K562 (cell line): ENCODE results near the gene DNAI7. TPM values are rescaled to one million over a fixed set of nuclear protein-coding genes. Genes with fewer than 3 reads are reported as not detected.

Experiments used
- ATAC-seq: fragments of 200-7000 bp; cut with Tn5 transposase; 3 replicates; pipeline ENCODE4 v1.9.1; 2020; ENCODE audit warnings: moderate library complexity
- BruUV-seq: library from RNA; stranded (reverse); fragments of 400-500 nt; replicated peaks from 2 replicates; lab custom pipeline; 2021; lab: Mats Ljungman, UMichigan
- CTCF ChIA-PET: fragments of 300-600 bp; formaldehyde crosslinking; extraction: SDS; loops from one replicate; lab custom pipeline; 2021; ENCODE audit warnings: low intra/inter-chr PET ratio; lab: Yijun Ruan, JAX
- POLR2A ChIA-PET: fragments of 300-600, 350-650 bp; sonication (Branson Sonifier 250); formaldehyde crosslinking; extraction: SDS; loops from one replicate; lab custom pipeline; 2021; ENCODE audit warnings: antibody characterized with exemption, inconsistent platforms; lab: Yijun Ruan, JAX
- DNase-seq, 4 experiments: peaks; one replicate each; pipeline versions ENCODE4 v3.0.0 to v3.0.0-alpha.2; 2011 to 2018; ENCODE audit warnings: low spot score in 3 of 4, mixed read lengths in 3 of 4; ENCODE audit errors: extremely low read depth in 1 of 4
- FAIRE-seq: peaks from 2 replicates; lab custom pipeline; 2011; peaks lifted over from hg19 to GRCh38; lab: Jason Lieb, UNC
- H2AFZ ChIP-seq: 2 replicates; pipeline ENCODE4 v1.6.0; 2011; ENCODE audit warnings: low read depth, low read length, control low read depth, inconsistent platforms
- H3K27ac ChIP-seq: fragments of 200-600 bp; 3 replicates; pipeline ENCODE4 v1.8.0; 2011; ENCODE audit warnings: low read depth, mild to moderate bottlenecking, control low read depth, inconsistent platforms, low read length, moderate library complexity, mixed read lengths; ENCODE audit errors: extremely low read depth
- H3K27me3 ChIP-seq, 2 experiments: fragments of 300-600 bp in 1 of 2; 2 replicates in 1 of 2; 3 replicates in 1 of 2; pipeline versions ENCODE4 v1.6.0 to v1.8.0; 2011; ENCODE audit warnings: inconsistent platforms in 2 of 2, low read length in 2 of 2, mild to moderate bottlenecking in 1 of 2, mixed read lengths in 1 of 2, moderate library complexity in 1 of 2; ENCODE audit not compliant: control insufficient read depth in 2 of 2, insufficient read depth in 2 of 2
- H3K36me3 ChIP-seq: fragments of 300-600 bp; 3 replicates; pipeline ENCODE4 v1.8.0; 2011; ENCODE audit warnings: mild to moderate bottlenecking, low read length, inconsistent platforms; ENCODE audit not compliant: control insufficient read depth, insufficient read depth
- H3K4me1 ChIP-seq, 2 experiments: fragments of 200-600 bp in 1 of 2; replicated peaks in 1 of 2; 2 replicates in 1 of 2; 3 replicates in 1 of 2; pipeline versions ENCODE4 v1.5.1 to v1.8.0; 2011; ENCODE audit warnings: inconsistent platforms in 2 of 2, low read length in 2 of 2, mild to moderate bottlenecking in 1 of 2, mixed read lengths in 1 of 2, moderate library complexity in 1 of 2; ENCODE audit not compliant: control insufficient read depth in 2 of 2, insufficient read depth in 2 of 2
- H3K4me2 ChIP-seq: 2 replicates; pipeline ENCODE4 v1.6.1; 2011; ENCODE audit warnings: low read length, control low read depth, inconsistent platforms, mixed read lengths; ENCODE audit not compliant: insufficient read depth
- H3K4me3 ChIP-seq: fragments of 200-600 bp; sonication (generic), shearing (Covaris generic); 2 replicates; pipeline ENCODE4 v1.5.1; 2016; ENCODE audit warnings: control low read depth, inconsistent platforms
- H3K79me2 ChIP-seq: fragments of 200-600 bp; 3 replicates; pipeline ENCODE4 v1.8.0; 2011; ENCODE audit warnings: low read length, inconsistent platforms; ENCODE audit not compliant: control insufficient read depth, insufficient read depth
- H3K9ac ChIP-seq, 2 experiments: 2 replicates each; pipeline versions ENCODE4 v1.6.0 to v1.6.1; 2011; ENCODE audit warnings: low read depth in 2 of 2, low read length in 2 of 2, control low read depth in 1 of 2, inconsistent platforms in 1 of 2, mild to moderate bottlenecking in 1 of 2, mixed read lengths in 1 of 2; ENCODE audit not compliant: insufficient read depth in 1 of 2
- H3K9me1 ChIP-seq: one replicate; pipeline ENCODE4 v1.6.0; 2011; ENCODE audit warnings: inconsistent platforms, mild to moderate bottlenecking, low read length, moderate library complexity; ENCODE audit not compliant: control insufficient read depth, insufficient read depth
- H3K9me3 ChIP-seq: replicated peaks from 2 replicates; pipeline ENCODE4 v1.5.1; 2011; ENCODE audit warnings: low read depth, low read length, inconsistent platforms; ENCODE audit not compliant: control insufficient read depth, insufficient read depth
- H4K20me1 ChIP-seq: replicated peaks from 2 replicates; pipeline ENCODE4 v1.6.1; 2011; ENCODE audit warnings: low read length, inconsistent platforms, mixed read lengths; ENCODE audit not compliant: control insufficient read depth, insufficient read depth
- CSDE1 ChIP-seq, 2 experiments: fragments of 450-650 bp; IDR thresholded peaks; 2 replicates each; pipeline ENCODE4 v1.6.1; 2016; ENCODE audit warnings: mild to moderate bottlenecking in 1 of 2
- ELF2 ChIP-seq: fragments of 250-450 bp; sonication (Bioruptor Pico); IDR thresholded peaks from 2 replicates; pipeline ENCODE4 v1.5.0; 2021; ENCODE audit warnings: mild to moderate bottlenecking
- FOXM1 ChIP-seq, 2 experiments: fragments of 450-650 bp in 1 of 2; sonication (generic) in 1 of 2; formaldehyde crosslinking in 1 of 2; IDR thresholded peaks; 2 replicates each; pipeline versions ENCODE4 v1.6.1 to v1.9.0; 2017 to 2022; ENCODE audit warnings: low read depth in 2 of 2, mild to moderate bottlenecking in 2 of 2, missing genetic modification reagents in 1 of 2, moderate library complexity in 1 of 2
- GTF2F1 ChIP-seq: IDR thresholded peaks from 2 replicates; pipeline ENCODE4 v1.6.1; 2011; ENCODE audit warnings: low read depth, low read length, improper control_type of control experiment
- HDAC1 ChIP-seq, 2 experiments: fragments of 450-650 bp; IDR thresholded peaks; 2 replicates each; pipeline ENCODE4 v1.6.1; 2016 to 2017; ENCODE audit warnings: inconsistent platforms in 1 of 2, mild to moderate bottlenecking in 1 of 2, moderate library complexity in 1 of 2
- MAFG ChIP-seq: fragments of 450-650 bp; conservative IDR thresholded peaks from 2 replicates; pipeline ENCODE4 v1.6.1; 2016; ENCODE audit warnings: missing genetic modification characterization, missing compliant biosample characterization
- MAFK ChIP-seq: IDR thresholded peaks from 2 replicates; pipeline ENCODE4 v1.6.1; 2011; ENCODE audit warnings: low read length, improper control_type of control experiment
- PHF8 ChIP-seq: fragments of 200-600 bp; sonication (generic); IDR thresholded peaks from 2 replicates; pipeline ENCODE4 v1.6.1; 2012; ENCODE audit warnings: mixed run types, mild to moderate bottlenecking, inconsistent platforms, low read length, moderate library complexity, borderline replicate concordance
- SAFB ChIP-seq: fragments of 200-400 bp; formaldehyde crosslinking; IDR thresholded peaks from 2 replicates; pipeline ENCODE4 v1.6.1; 2017; ENCODE audit warnings: low read depth, low read length, borderline replicate concordance
- THAP7 ChIP-seq: fragments of 250-450 bp; sonication (Bioruptor Pico); IDR thresholded peaks from 2 replicates; pipeline ENCODE4 v1.5.0; 2021
- TSHZ1 ChIP-seq: fragments of 250-450 bp; sonication (Bioruptor Pico); IDR thresholded peaks from 2 replicates; pipeline ENCODE4 v1.4.0; 2020; ENCODE audit warnings: mild to moderate bottlenecking, moderate library complexity
- U2AF2 ChIP-seq: fragments of 200-400 bp; formaldehyde crosslinking; optimal IDR thresholded peaks from 2 replicates; pipeline ENCODE3; 2017; ENCODE audit warnings: low read depth, mild to moderate bottlenecking, low read length
- ZNF75A ChIP-seq: fragments of 450-650 bp; formaldehyde crosslinking; IDR thresholded peaks from 2 replicates; pipeline ENCODE4 v1.4.0; 2020; ENCODE audit warnings: mild to moderate bottlenecking
- ZNF830 ChIP-seq: fragments of 250-450 bp; sonication (Bioruptor Pico); IDR thresholded peaks from 2 replicates; pipeline ENCODE4 v1.5.0; 2021; ENCODE audit warnings: mild to moderate bottlenecking
- WGBS: fragments of 100-300 bp; shearing (Covaris generic); methylation state at CpG from one replicate; pipeline ENCODE4 v1.1.6; 2016; ENCODE audit warnings: low coverage, mixed read lengths; ENCODE audit not compliant: insufficient coverage; ENCODE audit errors: missing lambda C conversion rate; 5-methylcytosine and 5-hydroxymethylcytosine counted together
- in situ Hi-C: fragments of 300-500 bp; cut with MboI; formaldehyde crosslinking; loops from 4 replicates; pipeline ENCODE4 v1.15.0; 2018; ENCODE audit warnings: inconsistent platforms, mixed read lengths
- intact Hi-C: fragments of 100-400 bp; cut with micrococcal nuclease; formaldehyde crosslinking; loops from 2 replicates; pipeline ENCODE4 v1.14.2; 2022
- polyA plus RNA-seq, 8 experiments: library from polyadenylated mRNA; depleted of rRNA in 4 of 8; stranded (reverse) in 5 of 8; unstranded in 3 of 8; fragments of >200 nt; fragmentation: Nextera tagmentation in 2 of 8; fragmentation: Illumina TruSeq in 1 of 8; extraction: Ambion mirVana in 2 of 8; extraction: Trizol in 1 of 8; gene quantifications; 2 replicates each; pipeline versions ENCODE4 v1.2.1 to v1.2.3, GENCODE V29; 2011 to 2014; ENCODE audit warnings: inconsistent platforms in 1 of 8, missing spikeins in 1 of 8
- total RNA-seq, 7 experiments: library from RNA; depleted of rRNA in 6 of 7; stranded (reverse); fragments of >200 nt in 6 of 7; fragmentation: Illumina TruSeq in 2 of 7; extraction: Trizol in 2 of 7; gene quantifications; 2 replicates each; pipeline versions ENCODE4 v1.2.1 to v1.2.3, GENCODE V29; 2011 to 2021; ENCODE audit warnings: low replicate concordance in 1 of 7

The DNAI7 gene
- total and polyA plus RNA-seq, 9 of the 15 experiments (the other 6 are each of a cell fraction or from before 2014, with no cell fraction given): 0.06 to 0.76 (median 0.17) TPM; not detected in 1

GRCh38 chr12:25079393-25079792 is 115.6 kb downstream of the DNAI7 start:
- intact Hi-C loops: no loop called here
- H3K4me2 ChIP-seq: no peak overlapping the region
- in situ Hi-C loops: no loop called here
- no peak overlapping the region for H3K27ac ChIP-seq
- BruUV-seq: no TSS peak
- no peaks in the 10 kb centered on the region for H3K79me2 ChIP-seq
- no peak for FAIRE-seq
- DNase-seq: no peak
- no peak for ATAC-seq
- TF ChIP-seq ELF2: no peak
- TF ChIP-seq GTF2F1: no peak
- no peak for TF ChIP-seq PHF8
- TF ChIP-seq MAFG: no peak
- POLR2A ChIA-PET: no interaction called here
- no peaks in the 10 kb centered on the region for H3K27me3 ChIP-seq
- no peaks in the 10 kb centered on the region for H4K20me1 ChIP-seq
- H3K36me3 ChIP-seq: no peaks in the 10 kb centered on the region
- CTCF ChIA-PET: no interaction called here
- no peak overlapping the region for H2AFZ ChIP-seq
- no peaks in the 10 kb centered on the region for H3K9me3 ChIP-seq
- WGBS: 16% methylated on average over 5 of the region's 5 CpGs
- no peak overlapping the region for H3K4me3 ChIP-seq
- no peaks in the 10 kb centered on the region for H3K4me1 ChIP-seq
- no peak overlapping the region for H3K9ac ChIP-seq
- no peaks in the 10 kb centered on the region for H3K9me1 ChIP-seq

GRCh38 chr12:25074954-25075353 is 120.0 kb downstream of the DNAI7 start:
- ChIA-PET CTCF (no interaction called here), POLR2A (no interaction called here)
- in situ Hi-C loops (no loop called here), intact Hi-C loops (no loop called here)
- H3K9me3 ChIP-seq: no peaks in the 10 kb centered on the region
- H3K27ac ChIP-seq: no peak overlapping the region
- no peak overlapping the region for H3K9ac ChIP-seq
- no peak overlapping the region for H2AFZ ChIP-seq
- no TSS peak for BruUV-seq
- no peak for FAIRE-seq
- no peaks in the 10 kb centered on the region for H3K4me1 ChIP-seq
- H3K79me2 ChIP-seq: no peaks in the 10 kb centered on the region
- WGBS: 5% methylated on average over 2 of the region's 2 CpGs
- H3K36me3 ChIP-seq: no peaks in the 10 kb centered on the region
- no peaks in the 10 kb centered on the region for H3K9me1 ChIP-seq
- H3K4me2 ChIP-seq: no peak overlapping the region
- no peak overlapping the region for H3K4me3 ChIP-seq
- no peaks in the 10 kb centered on the region for H3K27me3 ChIP-seq
- no peaks in the 10 kb centered on the region for H4K20me1 ChIP-seq
- ATAC-seq: no peak
- no peak for DNase-seq
- no peak for TF ChIP-seq HDAC1 (IDR thresholded peaks at IDR 0.05)
- TF ChIP-seq FOXM1 (IDR thresholded peaks at IDR 0.05; ENCODE audit: low read depth): no peak
- TF ChIP-seq FOXM1 (CRISPR knock-in tag; IDR thresholded peaks at IDR 0.05; ENCODE audit: low read depth): no peak
- no peak for TF ChIP-seq ZNF75A (CRISPR knock-in tag)
- TF ChIP-seq U2AF2: no peak
- TF ChIP-seq ZNF830 (CRISPR knock-in tag): no peak
- no peak for TF ChIP-seq THAP7 (CRISPR knock-in tag)
- TF ChIP-seq CSDE1 (IDR thresholded peaks at IDR 0.05): no peak
- no peak for TF ChIP-seq TSHZ1 (CRISPR knock-in tag)
- no peak for TF ChIP-seq SAFB
- TF ChIP-seq MAFK: no peak
